Adrenal gland (tissue), 12 donors: Measurements from ENCODE around the gene LLGL2. TPM values are rescaled to one million over a fixed set of nuclear protein-coding genes. Genes with fewer than 3 reads are reported as not detected.

Source experiments
- DNase-seq, 7 donors: peaks; one replicate each; pipeline ENCODE4 v3.0.0-alpha.2; 2019 to 2020
- H3K27ac ChIP-seq, 5 donors: fragments of 200-600 bp; sonication (generic) in 4 of 5; 1 replicate in 3 of 5; 2 replicates in 2 of 5; pipeline versions ENCODE4 v1.5.1 to v1.8.0; 2016 to 2020; ENCODE audit warnings: mild to moderate bottlenecking in 1 of 5
- H3K27me3 ChIP-seq: fragments of 200-600 bp; 2 replicates; pipeline ENCODE4 v1.8.0; 2021
- H3K36me3 ChIP-seq, 2 donors: fragments of 200-600 bp; replicated peaks in 1 of 2; 1 replicate in 1 of 2; 2 replicates in 1 of 2; pipeline versions ENCODE4 v1.5.1 to v1.8.0; 2018 to 2022
- H3K4me1 ChIP-seq, 2 donors: fragments of 200-600 bp; replicated peaks in 1 of 2; 1 replicate in 1 of 2; 2 replicates in 1 of 2; pipeline versions ENCODE4 v1.5.1 to v1.8.0; 2018 to 2021
- H3K4me3 ChIP-seq, 4 donors: fragments of 200-600 bp; sonication (generic) in 3 of 4; one replicate each; pipeline ENCODE4 v1.5.1; 2016 to 2018
- H3K9me3 ChIP-seq, 3 donors: fragments of 200-600 bp; sonication (generic) in 1 of 3; replicated peaks in 1 of 3; 1 replicate in 2 of 3; 2 replicates in 1 of 3; pipeline versions ENCODE4 v1.5.1 to v1.8.0; 2016 to 2021
- POLR2A ChIP-seq, 2 donors: fragments of 450-650 bp; IDR thresholded peaks; one replicate each; pipeline ENCODE4 v1.6.1; 2017; ENCODE audit warnings: antibody characterized with exemption in 2 of 2, mild to moderate bottlenecking in 2 of 2, moderate library complexity in 1 of 2
- WGBS, 4 donors: extraction: QIAGEN DNeasy Blood & Tissue Kit in 2 of 4; methylation state at CpG; one replicate each; pipeline versions ENCODE4 v1.1.5 to v1.1.7; 2013 to 2017; 5-methylcytosine and 5-hydroxymethylcytosine counted together
- intact Hi-C, 2 donors: fragments of 100-400 bp; cut with DNase I; formaldehyde crosslinking; loops; one replicate each; pipeline versions ENCODE4 v1.14.1 to v1.15.0; 2022 to 2023
- polyA plus RNA-seq, 3 donors: library from polyadenylated mRNA; stranded (reverse); fragments of 200-250 nt in 2 of 3; fragments of 350-450 nt in 1 of 3; fragmentation: Illumina TruSeq in 1 of 3; extraction: RNeasy Lipid Tissue Mini Kit (QIAGEN cat#74804) in 1 of 3; gene quantifications; one replicate each; pipeline ENCODE4 v1.2.3, GENCODE V29; 2013 to 2014
- total RNA-seq, 9 donors: library from RNA; depleted of rRNA in 4 of 9; stranded (reverse); fragments of >200 nt in 4 of 9; fragments of 120-200 nt in 1 of 9; fragmentation: NEBNext Ultra II Directional in 1 of 9; extraction: Animal tissue kit (Norgen Biotek cat#: 25700) in 1 of 9; gene quantifications; one replicate each; pipeline versions ENCODE4 v1.1.0 to v1.2.4, GENCODE V29; 2013 to 2023
- TF ChIP-seq, protein P1 (sequence below), 6 experiments: fragments of 450-650 bp in 4 of 6; fragments of 200-600 bp in 2 of 6; sonication (generic) in 1 of 6; IDR thresholded peaks; 1 replicate in 5 of 6; 2 replicates in 1 of 6; pipeline versions ENCODE4 v1.5.1 to v1.8.0; 2016 to 2021; ENCODE audit warnings: antibody characterized with exemption in 6 of 6, mild to moderate bottlenecking in 2 of 6, moderate library complexity in 1 of 6
- donor health status: healthy with polysubstance abuse.
- donor health status: Bipolar disorder and iron deficiency.
- donor health status: DM: yes; HTN: yes; CAD: no.
- donor health status: DM: no; HTN: no; CAD: no.
- donor health status: DM: no; HTN: no; CAD: no.
- donor health status: DM: yes; HTN: yes; CAD: no.

Gene LLGL2
- total and polyA plus RNA-seq, 12 donors, result 1.2 to 90.3 (median 23.8) TPM

DNA sequence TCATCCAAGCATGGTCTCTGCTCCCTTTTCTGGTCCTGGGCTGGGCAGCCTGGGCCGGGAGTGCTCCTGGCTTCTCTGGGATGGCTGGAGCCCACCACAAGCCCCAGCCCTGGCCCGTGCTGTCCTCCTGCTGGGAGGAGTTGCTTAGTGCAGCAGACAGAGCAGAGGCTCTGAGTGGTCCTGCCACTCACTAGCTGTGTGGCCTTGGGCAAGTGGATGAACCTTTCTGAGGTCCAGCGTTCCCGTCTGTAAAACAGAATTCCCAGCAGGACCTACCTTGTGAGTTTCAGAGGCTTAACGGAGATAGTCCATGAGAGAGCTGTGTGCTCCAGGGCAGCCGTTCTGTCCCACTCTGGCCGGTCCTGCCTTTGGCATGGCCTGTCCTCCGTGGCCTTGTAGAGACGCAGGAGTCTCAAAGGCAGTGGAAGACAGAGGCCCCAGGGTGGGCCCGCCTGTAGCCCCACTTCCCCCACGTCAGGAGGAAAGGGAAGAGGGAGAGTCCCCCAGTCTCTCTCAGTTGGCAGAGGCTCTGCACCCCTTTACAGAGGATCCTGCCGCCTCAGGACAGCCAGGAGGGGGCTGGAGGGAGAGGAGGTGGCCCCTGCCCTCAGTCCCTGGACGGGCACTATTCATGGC, 69.9 kb downstream of the LLGL2 start:
- no peak overlapping the region for H3K4me3 ChIP-seq
- H3K36me3 ChIP-seq, result no peaks in the 10 kb centered on the region
- 42 to 76% (median 45%) methylated on average over 2 to 13 of the region's 13 CpGs for WGBS, 4 donors
- intact Hi-C loops, result no loop called here
- TF ChIP-seq, protein P1, sequence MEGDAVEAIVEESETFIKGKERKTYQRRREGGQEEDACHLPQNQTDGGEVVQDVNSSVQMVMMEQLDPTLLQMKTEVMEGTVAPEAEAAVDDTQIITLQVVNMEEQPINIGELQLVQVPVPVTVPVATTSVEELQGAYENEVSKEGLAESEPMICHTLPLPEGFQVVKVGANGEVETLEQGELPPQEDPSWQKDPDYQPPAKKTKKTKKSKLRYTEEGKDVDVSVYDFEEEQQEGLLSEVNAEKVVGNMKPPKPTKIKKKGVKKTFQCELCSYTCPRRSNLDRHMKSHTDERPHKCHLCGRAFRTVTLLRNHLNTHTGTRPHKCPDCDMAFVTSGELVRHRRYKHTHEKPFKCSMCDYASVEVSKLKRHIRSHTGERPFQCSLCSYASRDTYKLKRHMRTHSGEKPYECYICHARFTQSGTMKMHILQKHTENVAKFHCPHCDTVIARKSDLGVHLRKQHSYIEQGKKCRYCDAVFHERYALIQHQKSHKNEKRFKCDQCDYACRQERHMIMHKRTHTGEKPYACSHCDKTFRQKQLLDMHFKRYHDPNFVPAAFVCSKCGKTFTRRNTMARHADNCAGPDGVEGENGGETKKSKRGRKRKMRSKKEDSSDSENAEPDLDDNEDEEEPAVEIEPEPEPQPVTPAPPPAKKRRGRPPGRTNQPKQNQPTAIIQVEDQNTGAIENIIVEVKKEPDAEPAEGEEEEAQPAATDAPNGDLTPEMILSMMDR (IDR thresholded peaks at IDR 0.05), result no peak
- TF ChIP-seq POLR2A (IDR thresholded peaks at IDR 0.05), result no peak
- H3K4me1 ChIP-seq, result no peaks in the 10 kb centered on the region
- H3K27me3 ChIP-seq, result no peaks in the 10 kb centered on the region
- DNase-seq, result no peak
- no peaks in the 10 kb centered on the region for H3K9me3 ChIP-seq
- H3K27ac ChIP-seq, result no peak overlapping the region

DNA sequence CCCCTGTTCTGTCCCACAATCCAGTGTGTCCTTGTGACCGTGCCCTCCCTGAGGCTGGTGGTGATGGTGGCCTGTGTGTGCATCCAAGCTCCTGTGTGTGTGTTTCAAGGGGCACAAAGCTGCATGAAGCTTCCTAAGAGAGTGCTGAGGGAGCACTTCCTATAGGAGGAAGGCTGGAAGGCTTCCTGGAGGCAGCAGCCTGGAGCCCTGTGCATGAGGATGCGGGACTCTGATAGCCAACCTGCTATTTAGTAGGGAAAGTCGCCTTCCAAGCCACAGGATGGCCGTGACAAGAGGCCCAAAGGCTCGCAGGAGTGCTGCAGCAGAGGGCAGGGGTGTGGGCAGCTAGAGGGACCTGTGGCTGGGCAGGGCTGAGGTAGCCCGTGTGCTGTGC, 70.4 kb downstream of the LLGL2 start:
- TF ChIP-seq, protein P1 (IDR thresholded peaks at IDR 0.05), result no peak
- TF ChIP-seq POLR2A (IDR thresholded peaks at IDR 0.05), result no peak
- intact Hi-C loops, result no loop called here
- H3K27ac ChIP-seq, result no peak overlapping the region

DNA sequence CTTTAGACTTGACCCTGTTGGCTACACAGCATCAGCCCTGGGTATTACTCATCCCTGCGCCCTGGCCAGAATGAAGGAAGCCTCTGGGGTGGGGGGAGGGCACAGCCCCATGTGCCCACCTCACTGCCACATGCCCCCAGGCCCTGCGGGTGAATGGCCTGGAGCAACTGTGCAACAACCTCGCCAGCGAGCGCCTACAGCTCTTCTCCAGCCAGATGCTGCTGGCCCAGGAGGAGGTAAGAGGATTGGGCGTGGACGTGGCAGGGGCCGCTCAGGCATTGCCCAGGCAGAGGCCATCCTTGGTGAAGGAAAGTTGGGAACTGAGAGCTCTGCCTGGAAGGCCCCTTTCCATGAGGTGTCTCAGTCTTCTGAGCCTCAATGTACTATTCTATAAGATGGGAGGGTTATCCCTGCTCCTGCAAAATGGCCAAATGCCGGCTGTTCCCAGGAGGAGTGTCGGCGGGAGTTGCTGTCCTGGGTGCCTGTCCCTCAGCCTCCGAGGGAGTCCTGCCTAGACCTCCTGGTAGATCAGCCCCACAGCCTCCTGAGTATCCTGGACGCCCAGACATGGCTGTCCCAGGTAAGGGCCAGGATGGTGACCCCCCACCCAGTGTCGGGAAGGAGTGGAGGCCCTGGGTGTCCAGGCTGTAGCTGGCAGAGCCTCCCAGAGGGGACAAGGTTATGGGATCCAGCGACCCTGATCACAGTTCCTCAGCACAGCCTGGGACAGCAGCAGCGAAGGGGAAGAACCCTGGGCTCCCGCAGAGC, 71.0 kb downstream of the LLGL2 start:
- Histone ChIP-seq H3K36me3 (no peaks in the 10 kb centered on the region), H3K4me1 (no peaks in the 10 kb centered on the region), H3K4me3 (no peak overlapping the region), H3K27me3 (no peaks in the 10 kb centered on the region), H3K9me3 (no peaks in the 10 kb centered on the region), H3K27ac (no peak overlapping the region)
- no peak for DNase-seq
- intact Hi-C loops, result no loop called here
- 80 to 97% (median 84%) methylated on average over 6 to 17 of the region's 17 CpGs for whole genome bisulfite sequencing, 4 donors
- TF ChIP-seq, protein P1 (IDR thresholded peaks at IDR 0.05), result no peak
- TF ChIP-seq POLR2A (IDR thresholded peaks at IDR 0.05), result no peak

More for the DNA sequence above, 70.4 kb downstream of the LLGL2 start:
- no peak for DNase-seq
- Histone ChIP-seq H3K4me1 (no peaks in the 10 kb centered on the region), H3K9me3 (no peaks in the 10 kb centered on the region), H3K4me3 (no peak overlapping the region), H3K36me3 (no peaks in the 10 kb centered on the region), H3K27me3 (no peaks in the 10 kb centered on the region)
- 67 to 87% (median 71%) methylated on average over 3 to 6 of the region's 6 CpGs for WGBS, 4 donors

DNA sequence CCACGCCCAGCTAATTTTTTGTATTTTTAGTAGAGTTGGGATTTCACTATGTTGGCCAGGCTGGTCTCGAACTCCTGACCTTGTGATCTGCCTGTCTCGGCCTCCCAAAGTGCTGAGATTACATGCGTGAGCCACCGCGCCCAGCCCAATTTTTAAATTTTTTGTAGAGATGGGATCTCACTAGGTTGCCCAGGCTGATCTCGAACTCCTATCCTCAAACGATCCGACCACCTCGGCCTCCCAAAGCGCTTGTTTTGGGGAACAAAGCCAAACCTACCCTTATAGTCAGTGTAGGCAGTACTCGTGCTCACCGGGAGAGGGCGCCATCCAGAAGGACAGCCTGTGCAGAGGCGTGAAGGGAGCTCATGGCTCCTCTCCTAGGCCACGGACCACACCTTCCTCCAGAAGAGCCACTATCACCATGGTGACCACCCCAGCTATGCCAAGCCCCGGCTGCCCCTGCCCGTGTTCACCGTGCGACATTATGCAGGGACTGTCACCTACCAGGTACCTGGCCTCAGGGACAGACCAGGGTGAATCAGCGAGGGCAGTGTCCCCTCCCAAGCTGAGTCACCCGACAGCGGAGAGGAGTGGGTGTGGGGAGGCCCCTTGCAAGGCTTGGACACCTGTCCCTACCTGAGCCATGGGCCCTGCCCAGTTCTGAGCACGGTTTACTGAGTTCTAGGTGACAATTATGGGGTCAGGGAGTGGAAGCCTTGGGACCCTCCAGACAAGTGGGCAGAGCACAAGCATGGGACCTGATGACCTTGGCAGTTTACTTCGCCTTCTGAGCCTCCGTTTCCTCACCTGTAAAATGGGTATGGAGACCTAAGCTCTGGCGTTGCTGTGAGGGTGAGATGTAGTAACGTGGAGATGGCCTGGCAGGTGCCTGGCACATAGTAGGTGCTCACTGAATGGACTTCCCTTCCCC, 75.8 kb downstream of the LLGL2 start:
- intact Hi-C loops, result no loop called here
- Histone ChIP-seq H3K4me3 (no peak overlapping the region), H3K36me3 (no peaks in the 10 kb centered on the region), H3K4me1 (no peaks in the 10 kb centered on the region), H3K9me3 (no peaks in the 10 kb centered on the region), H3K27ac (no peak overlapping the region), H3K27me3 (no peaks in the 10 kb centered on the region)
- 46 to 72% (median 51%) methylated on average over 18 to 28 of the region's 28 CpGs for WGBS, 4 donors
- DNase-seq, result peak; percentile 57 to 84 (median 72)
- no peak for TF ChIP-seq POLR2A (IDR thresholded peaks at IDR 0.05)
- TF ChIP-seq, protein P1 (IDR thresholded peaks at IDR 0.05), result peak; percentile 47 to 76 (median 66)
